K562 (cell line): Measurements from ENCODE around the gene CXCR6. TPM values are rescaled to one million over a fixed set of nuclear protein-coding genes. Genes with fewer than 3 reads are reported as not detected.

Experiments
- ATAC-seq: fragments of 200-7000 bp; cut with Tn5 transposase; 3 replicates; pipeline ENCODE4 v1.9.1; 2020; ENCODE audit warnings: moderate library complexity
- BruUV-seq: library from RNA; stranded (reverse); fragments of 400-500 nt; replicated peaks from 2 replicates; lab custom pipeline; 2021; lab: Mats Ljungman, UMichigan
- CTCF ChIA-PET: fragments of 300-600 bp; formaldehyde crosslinking; extraction: SDS; loops from one replicate; lab custom pipeline; 2021; ENCODE audit warnings: low intra/inter-chr PET ratio; lab: Yijun Ruan, JAX
- POLR2A ChIA-PET: fragments of 300-600, 350-650 bp; sonication (Branson Sonifier 250); formaldehyde crosslinking; extraction: SDS; loops from one replicate; lab custom pipeline; 2021; ENCODE audit warnings: antibody characterized with exemption, inconsistent platforms; lab: Yijun Ruan, JAX
- DNase-seq, 4 experiments: peaks; one replicate each; pipeline versions ENCODE4 v3.0.0 to v3.0.0-alpha.2; 2011 to 2018; ENCODE audit warnings: low spot score in 3 of 4, mixed read lengths in 3 of 4; ENCODE audit errors: extremely low read depth in 1 of 4
- FAIRE-seq: peaks from 2 replicates; lab custom pipeline; 2011; peaks lifted over from hg19 to GRCh38; lab: Jason Lieb, UNC
- H2AFZ ChIP-seq: 2 replicates; pipeline ENCODE4 v1.6.0; 2011; ENCODE audit warnings: low read depth, low read length, control low read depth, inconsistent platforms
- H3K27ac ChIP-seq: fragments of 200-600 bp; 3 replicates; pipeline ENCODE4 v1.8.0; 2011; ENCODE audit warnings: low read depth, mild to moderate bottlenecking, control low read depth, inconsistent platforms, low read length, moderate library complexity, mixed read lengths; ENCODE audit errors: extremely low read depth
- H3K27me3 ChIP-seq, 2 experiments: fragments of 300-600 bp in 1 of 2; 2 replicates in 1 of 2; 3 replicates in 1 of 2; pipeline versions ENCODE4 v1.6.0 to v1.8.0; 2011; ENCODE audit warnings: inconsistent platforms in 2 of 2, low read length in 2 of 2, mild to moderate bottlenecking in 1 of 2, mixed read lengths in 1 of 2, moderate library complexity in 1 of 2; ENCODE audit not compliant: control insufficient read depth in 2 of 2, insufficient read depth in 2 of 2
- H3K36me3 ChIP-seq: fragments of 300-600 bp; 3 replicates; pipeline ENCODE4 v1.8.0; 2011; ENCODE audit warnings: mild to moderate bottlenecking, low read length, inconsistent platforms; ENCODE audit not compliant: control insufficient read depth, insufficient read depth
- H3K4me1 ChIP-seq, 2 experiments: fragments of 200-600 bp in 1 of 2; replicated peaks in 1 of 2; 2 replicates in 1 of 2; 3 replicates in 1 of 2; pipeline versions ENCODE4 v1.5.1 to v1.8.0; 2011; ENCODE audit warnings: inconsistent platforms in 2 of 2, low read length in 2 of 2, mild to moderate bottlenecking in 1 of 2, mixed read lengths in 1 of 2, moderate library complexity in 1 of 2; ENCODE audit not compliant: control insufficient read depth in 2 of 2, insufficient read depth in 2 of 2
- H3K4me2 ChIP-seq: 2 replicates; pipeline ENCODE4 v1.6.1; 2011; ENCODE audit warnings: low read length, control low read depth, inconsistent platforms, mixed read lengths; ENCODE audit not compliant: insufficient read depth
- H3K4me3 ChIP-seq: fragments of 200-600 bp; sonication (generic), shearing (Covaris generic); 2 replicates; pipeline ENCODE4 v1.5.1; 2016; ENCODE audit warnings: control low read depth, inconsistent platforms
- H3K79me2 ChIP-seq: fragments of 200-600 bp; 3 replicates; pipeline ENCODE4 v1.8.0; 2011; ENCODE audit warnings: low read length, inconsistent platforms; ENCODE audit not compliant: control insufficient read depth, insufficient read depth
- H3K9ac ChIP-seq, 2 experiments: 2 replicates each; pipeline versions ENCODE4 v1.6.0 to v1.6.1; 2011; ENCODE audit warnings: low read depth in 2 of 2, low read length in 2 of 2, control low read depth in 1 of 2, inconsistent platforms in 1 of 2, mild to moderate bottlenecking in 1 of 2, mixed read lengths in 1 of 2; ENCODE audit not compliant: insufficient read depth in 1 of 2
- H3K9me1 ChIP-seq: one replicate; pipeline ENCODE4 v1.6.0; 2011; ENCODE audit warnings: inconsistent platforms, mild to moderate bottlenecking, low read length, moderate library complexity; ENCODE audit not compliant: control insufficient read depth, insufficient read depth
- H3K9me3 ChIP-seq: replicated peaks from 2 replicates; pipeline ENCODE4 v1.5.1; 2011; ENCODE audit warnings: low read depth, low read length, inconsistent platforms; ENCODE audit not compliant: control insufficient read depth, insufficient read depth
- H4K20me1 ChIP-seq: replicated peaks from 2 replicates; pipeline ENCODE4 v1.6.1; 2011; ENCODE audit warnings: low read length, inconsistent platforms, mixed read lengths; ENCODE audit not compliant: control insufficient read depth, insufficient read depth
- MTA2 ChIP-seq: fragments of 450-650 bp; IDR thresholded peaks from 2 replicates; pipeline ENCODE4 v1.6.1; 2016; ENCODE audit warnings: low read depth
- ZNF551 ChIP-seq: fragments of 250-450 bp; sonication (Bioruptor Pico); IDR thresholded peaks from 2 replicates; pipeline ENCODE4 v1.5.0; 2021; ENCODE audit warnings: mild to moderate bottlenecking, moderate library complexity
- WGBS: fragments of 100-300 bp; shearing (Covaris generic); methylation state at CpG from one replicate; pipeline ENCODE4 v1.1.6; 2016; ENCODE audit warnings: low coverage, mixed read lengths; ENCODE audit not compliant: insufficient coverage; ENCODE audit errors: missing lambda C conversion rate; 5-methylcytosine and 5-hydroxymethylcytosine counted together
- in situ Hi-C: fragments of 300-500 bp; cut with MboI; formaldehyde crosslinking; loops from 4 replicates; pipeline ENCODE4 v1.15.0; 2018; ENCODE audit warnings: inconsistent platforms, mixed read lengths
- intact Hi-C: fragments of 100-400 bp; cut with micrococcal nuclease; formaldehyde crosslinking; loops from 2 replicates; pipeline ENCODE4 v1.14.2; 2022
- polyA plus RNA-seq, 8 experiments: library from polyadenylated mRNA; depleted of rRNA in 4 of 8; stranded (reverse) in 5 of 8; unstranded in 3 of 8; fragments of >200 nt; fragmentation: Nextera tagmentation in 2 of 8; fragmentation: Illumina TruSeq in 1 of 8; extraction: Ambion mirVana in 2 of 8; extraction: Trizol in 1 of 8; gene quantifications; 2 replicates each; pipeline versions ENCODE4 v1.2.1 to v1.2.3, GENCODE V29; 2011 to 2014; ENCODE audit warnings: inconsistent platforms in 1 of 8, missing spikeins in 1 of 8
- total RNA-seq, 7 experiments: library from RNA; depleted of rRNA in 6 of 7; stranded (reverse); fragments of >200 nt in 6 of 7; fragmentation: Illumina TruSeq in 2 of 7; extraction: Trizol in 2 of 7; gene quantifications; 2 replicates each; pipeline versions ENCODE4 v1.2.1 to v1.2.3, GENCODE V29; 2011 to 2021; ENCODE audit warnings: low replicate concordance in 1 of 7
- TF ChIP-seq, protein P1 (sequence below): fragments of 250-450 bp; sonication (Bioruptor Pico); IDR thresholded peaks from 2 replicates; pipeline ENCODE4 v1.4.0; 2020; ENCODE audit warnings: mild to moderate bottlenecking, moderate library complexity
- TF ChIP-seq, protein P2 (sequence below): sonication (generic); formaldehyde crosslinking; IDR thresholded peaks from 2 replicates; pipeline ENCODE4 v1.8.1; 2023; ENCODE audit warnings: mild to moderate bottlenecking, missing genetic modification reagents

The CXCR6 gene
- total and polyA plus RNA-seq, 9 of the 15 experiments (the other 6 are each of a cell fraction or from before 2014, with no cell fraction given), result 0.28 TPM; not detected in 8

DNA sequence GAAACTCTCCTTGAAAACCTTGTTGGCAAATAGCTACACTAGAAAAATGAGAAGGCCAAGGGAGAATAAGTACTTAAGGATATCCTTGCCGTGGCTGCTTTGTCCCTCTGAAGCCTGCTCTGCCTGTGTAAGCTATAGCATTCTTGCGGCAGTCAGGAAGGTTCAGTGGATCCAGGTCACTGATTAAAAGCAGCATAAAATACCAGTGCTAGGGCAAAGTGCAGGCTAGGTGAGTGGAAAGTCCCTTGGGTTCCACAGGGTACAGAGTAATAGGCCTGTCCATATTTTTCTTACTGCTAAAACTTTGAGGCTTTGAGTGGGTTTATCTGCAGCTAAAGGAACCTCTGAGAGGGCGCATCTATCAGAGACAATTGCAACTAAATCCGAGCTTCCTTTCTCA, 10.3 kb downstream of the CXCR6 start:
- Histone ChIP-seq H3K4me1 (no peaks in the 10 kb centered on the region), H2AFZ (no peak overlapping the region), H3K4me2 (no peak overlapping the region), H3K9ac (no peak overlapping the region), H3K36me3 (peaks cover 96% of the 10 kb centered on the region), H3K79me2 (no peaks in the 10 kb centered on the region), H4K20me1 (no peaks in the 10 kb centered on the region), H3K4me3 (no peak overlapping the region), H3K27me3 (no peaks in the 10 kb centered on the region), H3K9me3 (no peaks in the 10 kb centered on the region), H3K9me1 (peaks cover 9% of the 10 kb centered on the region), H3K27ac (no peak overlapping the region)
- intact Hi-C loops (no loop called here), in situ Hi-C loops (no loop called here)
- no TSS peak for BruUV-seq
- WGBS, result 85% methylated on average over 4 of the region's 4 CpGs
- CTCF ChIA-PET, result no interaction called here
- no peak for ATAC-seq
- no peak for TF ChIP-seq MTA2
- POLR2A ChIA-PET, result interaction anchor here (0.6 to 1.3 kb wide), 4 partner anchors 11 to 506 kb away, joined by 3 to 7 read pairs (median 4); no protein-coding TSS in a partner anchor
- FAIRE-seq, result no peak
- DNase-seq, result no peak

DNA sequence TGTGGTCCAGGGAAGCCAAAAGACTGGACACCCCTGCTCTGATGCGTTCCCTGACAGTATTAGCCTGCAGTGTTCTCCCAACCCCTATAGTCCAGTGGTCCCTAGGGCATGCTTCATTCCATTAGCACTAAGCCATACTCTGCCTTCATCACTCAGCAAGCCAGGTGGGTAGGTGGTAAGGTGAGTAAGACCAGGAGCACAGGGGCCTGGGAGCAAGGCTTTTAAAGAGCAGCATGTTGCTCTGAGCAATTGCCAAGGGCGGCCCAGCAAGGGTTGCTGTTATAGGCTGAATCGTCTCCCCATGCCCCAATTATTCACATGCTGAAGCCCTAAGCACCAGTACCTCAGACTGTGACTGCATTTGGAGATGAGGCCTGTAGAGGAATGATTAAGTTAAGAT, 11.0 kb downstream of the CXCR6 start:
- Histone ChIP-seq H3K27ac (no peak overlapping the region), H3K9me1 (peaks cover 8% of the 10 kb centered on the region), H3K36me3 (peaks cover 96% of the 10 kb centered on the region), H2AFZ (no peak overlapping the region)
- no peak for DNase-seq
- no peak for TF ChIP-seq ZNF551 (CRISPR knock-in tag)
- TF ChIP-seq, protein P1, sequence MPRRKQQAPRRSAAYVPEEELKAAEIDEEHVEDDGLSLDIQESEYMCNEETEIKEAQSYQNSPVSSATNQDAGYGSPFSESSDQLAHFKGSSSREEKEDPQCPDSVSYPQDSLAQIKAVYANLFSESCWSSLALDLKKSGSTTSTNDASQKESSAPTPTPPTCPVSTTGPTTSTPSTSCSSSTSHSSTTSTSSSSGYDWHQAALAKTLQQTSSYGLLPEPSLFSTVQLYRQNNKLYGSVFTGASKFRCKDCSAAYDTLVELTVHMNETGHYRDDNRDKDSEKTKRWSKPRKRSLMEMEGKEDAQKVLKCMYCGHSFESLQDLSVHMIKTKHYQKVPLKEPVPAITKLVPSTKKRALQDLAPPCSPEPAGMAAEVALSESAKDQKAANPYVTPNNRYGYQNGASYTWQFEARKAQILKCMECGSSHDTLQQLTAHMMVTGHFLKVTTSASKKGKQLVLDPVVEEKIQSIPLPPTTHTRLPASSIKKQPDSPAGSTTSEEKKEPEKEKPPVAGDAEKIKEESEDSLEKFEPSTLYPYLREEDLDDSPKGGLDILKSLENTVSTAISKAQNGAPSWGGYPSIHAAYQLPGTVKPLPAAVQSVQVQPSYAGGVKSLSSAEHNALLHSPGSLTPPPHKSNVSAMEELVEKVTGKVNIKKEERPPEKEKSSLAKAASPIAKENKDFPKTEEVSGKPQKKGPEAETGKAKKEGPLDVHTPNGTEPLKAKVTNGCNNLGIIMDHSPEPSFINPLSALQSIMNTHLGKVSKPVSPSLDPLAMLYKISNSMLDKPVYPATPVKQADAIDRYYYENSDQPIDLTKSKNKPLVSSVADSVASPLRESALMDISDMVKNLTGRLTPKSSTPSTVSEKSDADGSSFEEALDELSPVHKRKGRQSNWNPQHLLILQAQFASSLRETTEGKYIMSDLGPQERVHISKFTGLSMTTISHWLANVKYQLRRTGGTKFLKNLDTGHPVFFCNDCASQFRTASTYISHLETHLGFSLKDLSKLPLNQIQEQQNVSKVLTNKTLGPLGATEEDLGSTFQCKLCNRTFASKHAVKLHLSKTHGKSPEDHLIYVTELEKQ, result no peak
- TF ChIP-seq, protein P2, sequence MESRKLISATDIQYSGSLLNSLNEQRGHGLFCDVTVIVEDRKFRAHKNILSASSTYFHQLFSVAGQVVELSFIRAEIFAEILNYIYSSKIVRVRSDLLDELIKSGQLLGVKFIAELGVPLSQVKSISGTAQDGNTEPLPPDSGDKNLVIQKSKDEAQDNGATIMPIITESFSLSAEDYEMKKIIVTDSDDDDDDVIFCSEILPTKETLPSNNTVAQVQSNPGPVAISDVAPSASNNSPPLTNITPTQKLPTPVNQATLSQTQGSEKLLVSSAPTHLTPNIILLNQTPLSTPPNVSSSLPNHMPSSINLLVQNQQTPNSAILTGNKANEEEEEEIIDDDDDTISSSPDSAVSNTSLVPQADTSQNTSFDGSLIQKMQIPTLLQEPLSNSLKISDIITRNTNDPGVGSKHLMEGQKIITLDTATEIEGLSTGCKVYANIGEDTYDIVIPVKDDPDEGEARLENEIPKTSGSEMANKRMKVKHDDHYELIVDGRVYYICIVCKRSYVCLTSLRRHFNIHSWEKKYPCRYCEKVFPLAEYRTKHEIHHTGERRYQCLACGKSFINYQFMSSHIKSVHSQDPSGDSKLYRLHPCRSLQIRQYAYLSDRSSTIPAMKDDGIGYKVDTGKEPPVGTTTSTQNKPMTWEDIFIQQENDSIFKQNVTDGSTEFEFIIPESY (CRISPR knock-in tag), result no peak
- TF ChIP-seq, all 486 proteins: peak for 0
- H3K4me2 ChIP-seq, result no peak overlapping the region
- no peak overlapping the region for H3K4me3 ChIP-seq
- in situ Hi-C loops (no loop called here), intact Hi-C loops (no loop called here)
- no TSS peak for BruUV-seq
- POLR2A ChIA-PET, result interaction anchor here (0.6 to 1.3 kb wide), 4 partner anchors 10 to 505 kb away, joined by 3 to 7 read pairs (median 4); no protein-coding TSS in a partner anchor
- CTCF ChIA-PET, result no interaction called here
- no peaks in the 10 kb centered on the region for H3K79me2 ChIP-seq
- ATAC-seq, result no peak
- H3K9me3 ChIP-seq, result no peaks in the 10 kb centered on the region
- no peak overlapping the region for H3K9ac ChIP-seq
- no peak for FAIRE-seq
- WGBS, result 95% methylated on average over 3 of the region's 3 CpGs
- H3K27me3 ChIP-seq, result no peaks in the 10 kb centered on the region
- no peaks in the 10 kb centered on the region for H4K20me1 ChIP-seq
- H3K4me1 ChIP-seq, result no peaks in the 10 kb centered on the region
